WERI-Rb-1 (cell line): ENCODE data around the gene WNK2.
"Not testable (repeated sequence)": the region's sequence is repeated elsewhere in the genome, so short reads cannot be mapped to it uniquely, and the experiment has no call there.

Experiments used
- DNase-seq: peaks from one replicate; pipeline ENCODE4 v3.0.0-alpha.2; 2020
- H3K27ac ChIP-seq: fragments of 250-450 bp; sonication (Bioruptor Pico); 2 replicates; pipeline ENCODE4 v1.5.1; 2020; ENCODE audit warnings: mild to moderate bottlenecking, moderate library complexity
- H3K27me3 ChIP-seq: fragments of 250-450 bp; sonication (Bioruptor Pico); 2 replicates; pipeline ENCODE4 v1.5.1; 2021; ENCODE audit warnings: mild to moderate bottlenecking, low read depth, moderate library complexity; ENCODE audit not compliant: insufficient read depth, severe bottlenecking
- H3K36me3 ChIP-seq: fragments of 250-450 bp; sonication (Bioruptor Pico); 2 replicates; pipeline ENCODE4 v1.5.1; 2020; ENCODE audit warnings: mild to moderate bottlenecking, moderate library complexity
- H3K4me3 ChIP-seq: 2 replicates; pipeline ENCODE4 v1.5.1; 2011; ENCODE audit warnings: low read depth, mild to moderate bottlenecking, control low read depth, low read length
- H3K9me3 ChIP-seq: fragments of 250-450 bp; sonication (Bioruptor Pico); 2 replicates; pipeline ENCODE4 v1.5.1; 2021; ENCODE audit warnings: mild to moderate bottlenecking, moderate library complexity; ENCODE audit not compliant: severe bottlenecking
- CTCF ChIP-seq: IDR thresholded peaks from 2 replicates; pipeline ENCODE4 v1.5.1; 2011; ENCODE audit warnings: low read depth, mild to moderate bottlenecking, control low read depth, inconsistent platforms, low read length

WNK2 gene

GRCh38 chr9:93355827-93356226 is 171.9 kb downstream of the WNK2 start:
- no peak for TF ChIP-seq CTCF

GRCh38 chr9:93357649-93358048 is 173.7 kb downstream of the WNK2 start:
- DNase-seq, result no peak
- H3K36me3 ChIP-seq, result no peaks in the 10 kb centered on the region
- H3K4me3 ChIP-seq, result no peak overlapping the region
- no peak for TF ChIP-seq CTCF
- H3K9me3 ChIP-seq, result peaks cover 7% of the 10 kb centered on the region
- H3K27ac ChIP-seq, result no peak overlapping the region
- H3K27me3 ChIP-seq, result no peaks in the 10 kb centered on the region

More at GRCh38 chr9:93355827-93356226, 171.9 kb downstream of the WNK2 start:
- Histone ChIP-seq H3K27ac (no peak overlapping the region), H3K36me3 (no peaks in the 10 kb centered on the region), H3K27me3 (no peaks in the 10 kb centered on the region), H3K4me3 (no peak overlapping the region), H3K9me3 (no peaks in the 10 kb centered on the region)
- DNase-seq, result no peak

- H3K36me3 ChIP-seq, H3K27me3 ChIP-seq, H3K27ac ChIP-seq, H3K9me3 ChIP-seq, H3K4me3 ChIP-seq, DNase-seq: not testable (repeated sequence)
Observed at GRCh38 chr9:93359907-93360306, 176.0 kb downstream of the WNK2 start.

- H3K36me3 ChIP-seq, result no peaks in the 10 kb centered on the region
- no peak overlapping the region for H3K27ac ChIP-seq
- H3K9me3 ChIP-seq, result peaks cover 7% of the 10 kb centered on the region
- no peaks in the 10 kb centered on the region for H3K27me3 ChIP-seq
- no peak for TF ChIP-seq CTCF
- H3K4me3 ChIP-seq, result no peak overlapping the region
- DNase-seq, result no peak
Observed at GRCh38 chr9:93361995-93362394, 178.1 kb downstream of the WNK2 start.

- no peak for TF ChIP-seq CTCF
- no peak for DNase-seq
- H3K4me3 ChIP-seq, result no peak overlapping the region
- no peak overlapping the region for H3K27ac ChIP-seq
- no peaks in the 10 kb centered on the region for H3K36me3 ChIP-seq
- peaks cover 7% of the 10 kb centered on the region for H3K9me3 ChIP-seq
- H3K27me3 ChIP-seq, result no peaks in the 10 kb centered on the region
Observed at GRCh38 chr9:93364734-93365426, 180.9 kb downstream of the WNK2 start.

- Histone ChIP-seq H3K36me3 (no peaks in the 10 kb centered on the region), H3K4me3 (no peak overlapping the region), H3K27ac (no peak overlapping the region), H3K9me3 (peaks cover 7% of the 10 kb centered on the region), H3K27me3 (no peaks in the 10 kb centered on the region)
- DNase-seq, result no peak
- TF ChIP-seq CTCF, result no peak
Observed at GRCh38 chr9:93365427-93366118, 181.6 kb downstream of the WNK2 start.
